Thoracic aorta (tissue), 2 donors: ENCODE measurements around the gene KCTD1. TPM values are rescaled to one million over a fixed set of nuclear protein-coding genes. Genes with fewer than 3 reads are reported as not detected.

Experiments
- ATAC-seq: fragments of 150-250 bp; one replicate; pipeline ENCODE4 v1.8.0; 2017; ENCODE audit warnings: low read depth; ENCODE audit not compliant: insufficient number of reproducible peaks, low FRiP score
- DNase-seq: peaks from one replicate; pipeline ENCODE4 v3.0.0-alpha.2; 2020; ENCODE audit warnings: low spot score
- H3K27ac ChIP-seq, 2 donors: fragments of 200-600 bp; sonication (generic); 1 replicate in 1 of 2; 2 replicates in 1 of 2; pipeline ENCODE4 v1.5.1; 2016; ENCODE audit warnings: mild to moderate bottlenecking in 2 of 2, moderate library complexity in 2 of 2
- H3K27me3 ChIP-seq: fragments of 200-600 bp; sonication (generic); replicated peaks from 2 replicates; pipeline ENCODE4 v1.6.0; 2016; ENCODE audit warnings: mild to moderate bottlenecking; ENCODE audit not compliant: insufficient read depth
- H3K36me3 ChIP-seq: fragments of 200-600 bp; sonication (generic); one replicate; pipeline ENCODE4 v1.5.1; 2016
- H3K4me1 ChIP-seq, 2 donors: fragments of 200-600 bp; sonication (generic); 1 replicate in 1 of 2; 2 replicates in 1 of 2; pipeline versions ENCODE4 v1.5.1 to v1.6.0; 2016; ENCODE audit warnings: low read depth in 2 of 2, mild to moderate bottlenecking in 1 of 2; ENCODE audit not compliant: control insufficient read depth in 1 of 2
- H3K4me3 ChIP-seq: fragments of 200-600 bp; sonication (generic); 2 replicates; pipeline ENCODE4 v1.5.1; 2016; ENCODE audit warnings: mild to moderate bottlenecking
- H3K9me3 ChIP-seq: fragments of 200-600 bp; sonication (generic); 2 replicates; pipeline ENCODE4 v1.5.1; 2016
- CTCF ChIP-seq: fragments of 200-600 bp; sonication (generic); IDR thresholded peaks from one replicate; pipeline ENCODE4 v1.5.1; 2019; ENCODE audit warnings: antibody characterized with exemption
- total RNA-seq, 2 donors: library from RNA; depleted of rRNA; stranded (reverse); fragments of >200 nt; gene quantifications; one replicate each; pipeline versions ENCODE4 v1.1.0 to v1.2.3, GENCODE V29; 2016

Gene KCTD1
- total RNA-seq = 10 to 100 TPM; 13.4 to 14.7 TPM

- Histone ChIP-seq H3K27me3 (no peaks in the 10 kb centered on the region), H3K27ac (peak within 1 kb of the TSS; percentile 53 to 67), H3K36me3 (no peaks in the 10 kb centered on the region), H3K4me1 (peaks cover 5 to 54% of the 10 kb centered on the region in 2 donors), H3K9me3 (no peaks in the 10 kb centered on the region), H3K4me3 (peak within 1 kb of the TSS; percentile 93)
- ATAC-seq (peak; percentile 3), DNase-seq (no peak)
- no peak for TF ChIP-seq CTCF
These were observed at the start of gene KCTD1 for GRCh38 chr18:26548415-26549262. TSS of gene KCTD1 (minus strand) at chr18:26548553. CDS start at chr18:26548536, 17 bp downstream.

- DNase-seq (no peak), ATAC-seq (no peak)
- Histone ChIP-seq H3K36me3 (no peaks in the 10 kb centered on the region), H3K9me3 (no peaks in the 10 kb centered on the region), H3K4me3 (no peak overlapping the region), H3K27ac (no peak overlapping the region), H3K27me3 (no peaks in the 10 kb centered on the region), H3K4me1 (no peaks in the 10 kb centered on the region)
- no peak for TF ChIP-seq CTCF
These were observed 45.3 kb upstream of the KCTD1 start for GRCh38 chr18:26593365-26594320.

GRCh38 chr18:26584745-26585144 is 36.4 kb upstream of the KCTD1 start:
- H3K27me3 ChIP-seq = no peaks in the 10 kb centered on the region
- ATAC-seq = no peak
- no peak overlapping the region for H3K4me3 ChIP-seq
- no peaks in the 10 kb centered on the region for H3K4me1 ChIP-seq
- H3K27ac ChIP-seq = no peak overlapping the region
- H3K9me3 ChIP-seq = no peaks in the 10 kb centered on the region
- no peak for TF ChIP-seq CTCF
- H3K36me3 ChIP-seq = no peaks in the 10 kb centered on the region
- DNase-seq = no peak

- Histone ChIP-seq H3K9me3 (no peaks in the 10 kb centered on the region), H3K27me3 (no peaks in the 10 kb centered on the region), H3K27ac (no peak overlapping the region), H3K4me1 (peaks cover 0 to 4% of the 10 kb centered on the region in 2 donors), H3K4me3 (no peak overlapping the region), H3K36me3 (no peaks in the 10 kb centered on the region)
- no peak for TF ChIP-seq CTCF
- no peak for ATAC-seq
- no peak for DNase-seq
These were observed 31.7 kb upstream of the KCTD1 start for GRCh38 chr18:26579941-26580618.
